Hematopoietic multipotent progenitor cell treated with erythropoietin and hydrocortisone succinate and interleukin-3 and kit ligand, for 6 days (in vitro differentiated cells): Measurements from ENCODE around the gene CACNA1F.
"Not testable (repeated sequence)": the region's sequence is repeated elsewhere in the genome, so short reads cannot be mapped to it uniquely, and the experiment has no call there.

Experiments used
- DNase-seq: peaks from one replicate; pipeline ENCODE4 v3.0.0-alpha.2; 2015

CACNA1F gene

DNA sequence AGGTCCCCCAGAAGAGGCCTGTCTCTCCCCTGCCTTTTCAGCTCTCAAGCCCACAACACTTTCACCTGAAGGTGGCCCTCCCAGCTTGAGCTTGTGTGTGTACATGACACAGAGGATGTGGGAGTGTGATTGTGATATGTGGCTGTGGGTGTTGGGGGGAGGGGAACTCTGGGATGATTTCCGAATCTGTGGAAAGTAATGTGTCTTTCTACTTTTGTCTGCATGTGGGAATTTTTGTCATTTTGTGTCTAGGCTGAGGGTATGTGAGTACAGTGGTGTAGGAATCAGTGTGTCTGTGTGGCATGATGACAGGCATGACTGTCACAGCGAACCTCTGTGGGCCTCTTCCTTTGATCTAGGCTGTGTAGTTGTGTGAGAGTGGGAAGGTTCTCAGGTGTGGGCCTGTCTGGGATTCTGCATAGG, 39.6 kb downstream of the CACNA1F start:
- no peak for DNase-seq

DNA sequence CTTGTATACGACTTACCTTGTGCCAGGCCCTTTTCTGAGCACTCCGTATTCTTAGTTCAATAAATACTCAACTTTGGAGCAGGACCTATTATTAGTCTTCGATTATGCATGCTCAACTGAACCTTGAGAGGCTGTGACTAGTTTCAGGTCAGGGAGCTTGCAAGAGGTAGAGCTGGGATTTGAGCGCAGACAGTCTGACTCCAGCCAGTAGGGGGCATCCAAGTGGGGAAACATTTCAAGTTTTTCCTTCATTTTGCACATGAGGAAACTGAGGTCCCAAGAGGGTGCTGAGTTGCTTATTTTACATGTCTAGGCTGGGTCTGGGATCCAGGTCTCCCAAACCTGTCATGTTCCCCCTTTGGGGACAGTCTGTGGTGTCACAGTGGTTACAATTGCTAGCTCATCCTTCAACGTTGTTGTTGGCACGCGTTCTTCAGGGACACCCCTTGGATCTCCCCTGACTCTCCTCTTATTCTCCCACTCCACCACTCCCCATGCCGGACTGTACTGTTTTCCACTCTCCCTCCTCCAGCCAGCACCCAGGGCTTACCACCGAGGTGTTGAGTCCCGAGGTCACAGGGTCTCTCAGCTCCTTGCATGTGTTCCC, 40.3 kb downstream of the CACNA1F start:
- DNase-seq: peak; percentile 59

- peak; percentile 43 for DNase-seq
These were observed 41.5 kb downstream of the CACNA1F start for GRCh38 chrX:49191574-49192011.

- peak; percentile 97 for DNase-seq
These were observed 42.1 kb downstream of the CACNA1F start for GRCh38 chrX:49190821-49191573.

DNA sequence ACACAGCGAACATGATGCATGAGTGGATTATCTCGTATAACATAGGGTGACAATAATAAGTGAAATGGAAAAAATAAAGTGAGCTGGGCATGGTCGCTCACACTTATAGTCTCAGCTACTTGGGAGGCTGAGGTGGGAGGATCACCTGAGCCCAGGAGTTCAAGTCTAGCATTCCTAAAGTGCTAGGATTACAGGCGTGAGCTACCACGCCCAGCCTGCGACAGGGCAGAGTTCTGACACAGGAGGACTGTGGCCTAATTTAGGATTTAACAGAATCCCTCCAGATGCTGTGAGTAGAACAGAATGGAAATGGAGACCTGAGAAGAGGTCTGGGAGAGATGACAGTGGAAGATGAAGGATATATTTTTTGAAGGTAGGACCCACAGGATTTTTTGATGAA, 43.5 kb downstream of the CACNA1F start:
- DNase-seq: no peak

DNA sequence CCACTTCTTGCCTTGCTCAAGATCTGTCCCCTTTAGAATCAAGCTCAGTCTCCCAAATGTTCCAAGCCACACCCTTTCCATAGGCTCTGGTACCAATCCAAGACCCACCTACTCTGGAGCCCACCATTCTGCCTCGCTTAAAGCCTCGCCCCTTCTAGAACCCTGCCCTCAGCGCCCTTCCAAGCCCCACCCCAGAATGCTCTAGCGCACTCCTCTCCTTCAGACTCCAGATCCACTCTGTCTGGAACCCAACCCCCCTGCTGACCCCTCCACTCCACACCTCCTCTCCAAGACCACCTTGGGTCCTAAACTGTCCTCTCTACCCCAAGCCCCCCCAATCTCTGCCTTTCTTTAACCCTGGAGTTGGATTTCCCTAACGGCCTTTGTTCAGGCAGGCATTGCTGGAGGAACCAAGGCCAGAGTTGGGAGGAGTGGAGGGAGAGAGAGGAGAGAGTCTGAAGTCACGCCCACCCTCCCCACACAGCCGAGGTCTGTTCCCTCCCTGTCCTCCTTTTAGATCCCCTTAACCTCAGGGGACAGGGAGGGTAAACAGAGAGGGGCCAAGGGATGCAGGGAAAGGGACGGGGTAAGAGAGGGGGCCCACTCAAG, 44.6 kb downstream of the CACNA1F start:
- DNase-seq: no peak

DNA sequence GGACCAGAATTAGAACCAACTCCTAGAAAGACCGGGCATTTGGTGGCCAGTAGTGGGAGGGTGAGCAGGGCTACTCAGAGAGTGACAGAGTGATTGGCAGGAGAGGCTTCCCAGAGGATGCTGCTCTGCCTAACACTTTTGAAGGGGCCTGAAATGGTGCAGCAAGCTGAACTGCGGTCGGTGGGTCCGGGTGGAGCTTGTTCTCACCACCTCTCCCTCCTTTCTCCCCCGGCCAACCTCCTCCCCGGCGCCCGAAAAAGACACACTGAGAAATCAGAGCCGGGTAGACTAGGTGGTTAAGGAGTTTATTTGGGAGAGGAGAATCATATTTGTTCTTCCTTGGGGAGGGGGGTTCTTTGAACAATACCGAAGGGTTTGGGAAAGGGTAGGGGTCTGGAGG, 45.6 kb downstream of the CACNA1F start:
- no peak for DNase-seq

DNA sequence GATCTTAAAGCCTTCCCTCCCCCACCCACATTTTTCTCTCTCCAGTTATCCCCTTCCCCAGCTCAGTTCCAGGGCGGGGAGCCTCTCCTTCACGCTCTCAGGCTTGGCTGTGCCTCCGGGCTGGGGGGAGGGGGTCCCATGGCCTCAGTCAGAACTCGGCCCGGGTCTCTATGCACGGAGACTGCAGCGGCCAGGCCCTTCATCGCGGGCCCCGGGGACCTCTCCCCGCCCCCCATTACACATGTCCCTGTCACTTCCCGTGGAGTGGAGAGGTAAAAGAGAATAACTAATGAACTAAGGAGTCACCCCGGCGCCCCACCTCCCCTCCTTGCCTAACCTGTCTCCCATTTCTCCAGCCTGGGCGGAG, 46.1 kb downstream of the CACNA1F start:
- no peak for DNase-seq

GRCh38 chrX:49186125-49187027, 46.8 kb downstream of the CACNA1F start, which contains the start of gene PRICKLE3:
Gene PRICKLE3 (minus strand): TSS chrX:49186373. CDS start chrX:49186297, 76 bp downstream.
- DNase-seq: peak; percentile 84

DNA sequence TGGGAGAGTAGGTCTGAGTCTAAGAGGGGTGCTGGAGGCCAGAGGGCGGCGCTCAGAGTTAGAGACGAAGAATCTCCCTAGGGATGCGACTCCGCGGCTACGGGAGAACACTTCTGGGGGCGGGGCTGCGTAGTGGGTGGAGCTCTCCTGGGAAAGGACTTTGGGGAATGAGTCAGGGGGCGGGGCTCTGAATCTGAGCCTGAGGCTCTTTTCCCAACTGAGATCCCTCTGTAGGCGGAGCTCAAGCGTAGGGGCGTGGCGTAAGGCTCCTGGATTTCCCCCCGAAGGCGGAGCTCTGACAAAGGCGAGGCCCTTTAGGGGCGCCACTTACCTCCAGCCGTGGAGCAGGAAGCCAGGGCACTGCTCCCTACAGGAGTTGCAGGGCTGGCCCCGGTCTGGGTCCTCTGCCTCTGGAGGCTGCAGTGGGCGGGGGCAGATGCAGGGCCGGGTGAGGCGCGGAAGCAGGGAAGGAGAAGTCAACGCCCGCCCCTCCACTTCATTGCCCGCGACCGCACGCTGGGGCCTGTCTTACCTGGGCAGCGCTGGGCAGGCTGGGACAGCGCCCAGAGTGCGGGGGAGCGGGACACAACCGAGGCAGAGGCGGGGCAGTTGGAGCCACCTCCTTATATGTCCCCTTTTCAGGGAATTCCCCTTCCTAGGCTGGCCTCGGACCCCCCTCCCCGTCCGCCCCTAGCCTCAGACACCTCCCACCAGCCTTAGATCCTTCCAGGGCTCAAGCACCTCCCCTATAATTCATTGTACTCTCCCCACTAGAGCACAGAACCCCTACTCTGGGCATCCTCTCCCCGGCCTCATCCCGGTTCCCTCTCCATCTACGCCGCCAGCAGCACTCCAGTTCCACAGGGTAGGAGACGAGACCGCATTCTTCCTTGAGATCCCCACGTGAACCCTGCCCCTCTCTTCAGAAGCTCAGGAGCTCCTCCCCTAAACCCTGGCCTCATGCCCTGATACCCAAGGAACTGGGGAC, 48.6 kb downstream of the CACNA1F start:
- DNase-seq: peak; percentile 58

GRCh38 chrX:49183701-49184281, 49.3 kb downstream of the CACNA1F start:
- DNase-seq: no peak

DNA sequence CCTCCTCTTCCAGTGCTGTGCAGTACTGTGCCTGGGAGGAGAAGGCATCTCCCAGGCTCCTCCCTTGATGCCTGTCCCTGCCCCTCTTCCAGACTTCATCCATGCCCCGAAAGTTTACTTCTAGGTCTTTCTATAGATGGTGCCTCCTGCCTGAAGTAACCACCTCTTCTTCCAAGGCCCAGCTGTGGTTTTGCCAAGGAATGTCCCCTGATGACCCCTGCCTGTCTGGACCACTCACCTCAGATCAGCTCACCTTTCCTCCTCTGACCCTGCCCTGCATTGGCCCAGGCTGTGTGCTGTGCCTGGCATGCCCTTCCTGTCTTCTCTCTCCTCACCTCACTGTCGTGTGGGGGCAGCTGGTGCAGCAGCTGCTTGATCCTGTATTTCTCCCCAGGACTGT, 53.8 kb downstream of the CACNA1F start:
- DNase-seq: no peak

GRCh38 chrX:49178537-49178936, 54.6 kb downstream of the CACNA1F start:
- DNase-seq: peak; percentile 78

- no peak for DNase-seq
These were observed 55.2 kb downstream of the CACNA1F start for GRCh38 chrX:49177873-49178480.

GRCh38 chrX:49177338-49177833, 55.8 kb downstream of the CACNA1F start:
- DNase-seq: peak; percentile 93

DNA sequence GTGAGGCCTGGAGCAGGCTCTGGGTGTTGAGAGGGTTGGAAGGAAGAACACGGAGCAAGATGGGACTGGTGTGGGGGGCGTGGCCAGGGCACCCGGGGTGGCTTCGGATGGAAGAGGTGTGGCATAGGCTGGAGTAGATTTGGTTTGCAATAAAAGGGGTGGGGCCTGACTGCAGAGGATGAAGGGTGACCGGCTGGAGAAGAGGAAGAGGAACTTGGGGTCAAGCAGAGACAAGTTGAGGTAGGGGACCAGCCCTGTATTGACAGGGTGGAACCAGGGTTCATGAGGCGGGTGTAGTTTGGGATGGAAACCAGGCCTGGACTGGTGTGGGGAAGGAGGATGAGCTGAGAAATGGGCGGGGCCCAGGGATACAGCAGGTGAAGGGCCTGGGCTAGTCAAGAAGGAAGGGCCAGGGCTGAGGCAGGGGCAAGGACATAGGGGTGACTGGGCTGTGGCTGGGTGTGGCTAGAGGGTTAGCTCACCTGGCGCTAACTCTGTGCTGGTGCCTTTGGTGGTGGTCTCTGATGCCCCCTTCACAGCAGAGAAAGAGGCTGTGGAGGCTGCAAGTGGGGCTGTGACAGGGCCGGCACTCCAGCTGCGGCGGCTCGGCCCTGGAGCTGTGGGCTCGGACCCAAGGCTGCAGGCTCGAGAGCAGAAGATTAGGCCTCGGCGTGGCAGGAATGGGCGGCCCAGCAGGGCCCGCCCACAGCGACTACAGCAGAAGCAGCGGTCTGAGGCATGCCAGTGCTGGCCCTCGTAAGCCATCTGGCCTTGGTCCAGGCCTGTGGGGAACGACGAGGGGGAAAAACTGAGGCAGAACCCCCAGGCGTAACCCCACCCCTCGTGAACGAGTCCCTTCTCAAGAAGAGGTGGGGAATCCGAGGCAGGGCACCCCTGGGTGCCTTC, 56.5 kb downstream of the CACNA1F start:
- DNase-seq: peak; percentile 78

DNA sequence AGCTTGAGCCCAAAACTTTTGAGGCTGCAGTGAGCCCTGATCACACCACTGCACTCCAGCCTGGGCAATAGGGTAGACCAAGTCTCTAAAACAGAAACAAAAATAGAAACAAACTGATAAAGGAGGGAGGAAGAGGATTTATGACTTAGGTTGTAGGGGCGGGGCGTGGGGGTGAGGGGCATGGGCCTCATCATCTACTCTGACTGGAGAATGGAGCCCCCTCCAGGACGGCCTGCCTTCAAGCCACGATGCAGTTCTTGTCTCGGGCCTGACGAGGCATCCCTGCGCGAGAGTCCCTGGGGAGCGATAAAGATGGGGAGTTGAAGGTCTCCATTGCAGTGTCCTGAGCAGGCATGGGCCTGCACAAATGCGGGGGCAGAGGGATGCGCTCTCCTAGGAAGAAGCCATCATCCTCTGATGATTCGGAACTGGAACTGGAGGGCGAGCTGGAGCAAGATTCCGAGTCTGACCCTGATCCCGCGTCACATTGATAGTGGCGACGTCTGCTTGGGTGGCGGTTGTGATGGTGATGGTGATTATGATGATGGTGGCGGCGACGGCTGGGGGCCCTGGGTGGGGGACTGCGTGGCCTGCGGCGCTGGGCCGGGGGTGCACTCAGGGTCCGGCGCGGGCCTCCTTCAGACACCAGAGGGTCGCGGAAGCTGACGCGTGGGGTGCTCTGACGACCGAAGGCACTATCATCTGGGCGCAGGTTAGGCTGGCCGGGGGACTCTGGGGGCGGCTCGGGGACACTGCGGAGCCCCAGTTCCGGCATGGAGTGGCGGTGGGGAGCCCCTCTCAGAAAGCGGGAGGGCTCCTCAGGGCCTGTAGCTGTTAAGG, 57.5 kb downstream of the CACNA1F start:
- DNase-seq: no peak

DNA sequence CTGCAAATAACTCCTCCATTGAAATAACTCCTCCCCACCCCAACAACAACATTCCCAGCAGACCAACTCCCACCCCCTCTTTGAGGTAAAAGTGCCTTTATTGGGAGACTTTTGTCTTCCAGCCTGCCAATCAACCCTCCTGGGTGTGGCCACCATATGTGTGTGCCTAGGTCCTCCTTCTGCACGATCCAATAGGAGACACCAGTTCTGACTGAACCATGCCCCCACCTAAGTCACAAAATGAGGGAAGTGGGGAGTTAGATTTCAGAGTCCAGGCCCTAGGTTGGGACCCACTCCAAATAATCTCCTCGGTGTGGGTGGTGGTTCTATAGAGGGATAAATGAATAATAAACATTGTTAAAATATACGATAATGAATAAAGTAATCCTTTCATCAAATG, 58.4 kb downstream of the CACNA1F start:
- peak; percentile 46 for DNase-seq

GRCh38 chrX:49173544-49173943, 59.6 kb downstream of the CACNA1F start:
- DNase-seq: not testable (repeated sequence)
